ENCODE data around the gene CENPU. TPM values are rescaled to one million over a fixed set of nuclear protein-coding genes. Genes with fewer than 3 reads are reported as not detected.

CENPU gene
- polyA plus RNA-seq, 3 donors, result 0.72 to 1.5 (median 1.3) TPM

DNA sequence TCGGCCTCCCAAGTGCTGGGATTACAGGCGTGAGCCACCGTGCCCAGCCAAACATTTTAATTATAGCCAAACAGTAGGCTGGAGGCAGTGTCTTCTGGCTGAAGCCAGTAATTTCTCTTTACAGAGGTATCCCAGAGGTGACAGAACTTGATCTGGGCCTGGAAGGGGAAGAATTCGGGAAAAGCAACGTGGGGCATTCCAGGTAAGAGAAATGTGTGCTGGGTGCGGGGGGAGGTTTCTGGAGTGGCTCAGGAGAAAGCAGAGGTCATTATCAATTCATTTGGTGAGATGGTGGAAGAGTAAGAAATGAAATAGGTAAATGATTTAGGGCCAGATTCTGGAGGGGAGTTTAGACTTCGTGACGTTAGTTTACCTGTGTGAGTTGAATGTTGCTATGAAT is 82.0 kb downstream of the CENPU start:
- no peak overlapping the region for H3K27ac ChIP-seq (ENCODE audit: low read depth, low read length)
- 90 to 96% (median 91%) methylated on average over 7 to 8 of the region's 8 CpGs for WGBS, 3 donors

DNA sequence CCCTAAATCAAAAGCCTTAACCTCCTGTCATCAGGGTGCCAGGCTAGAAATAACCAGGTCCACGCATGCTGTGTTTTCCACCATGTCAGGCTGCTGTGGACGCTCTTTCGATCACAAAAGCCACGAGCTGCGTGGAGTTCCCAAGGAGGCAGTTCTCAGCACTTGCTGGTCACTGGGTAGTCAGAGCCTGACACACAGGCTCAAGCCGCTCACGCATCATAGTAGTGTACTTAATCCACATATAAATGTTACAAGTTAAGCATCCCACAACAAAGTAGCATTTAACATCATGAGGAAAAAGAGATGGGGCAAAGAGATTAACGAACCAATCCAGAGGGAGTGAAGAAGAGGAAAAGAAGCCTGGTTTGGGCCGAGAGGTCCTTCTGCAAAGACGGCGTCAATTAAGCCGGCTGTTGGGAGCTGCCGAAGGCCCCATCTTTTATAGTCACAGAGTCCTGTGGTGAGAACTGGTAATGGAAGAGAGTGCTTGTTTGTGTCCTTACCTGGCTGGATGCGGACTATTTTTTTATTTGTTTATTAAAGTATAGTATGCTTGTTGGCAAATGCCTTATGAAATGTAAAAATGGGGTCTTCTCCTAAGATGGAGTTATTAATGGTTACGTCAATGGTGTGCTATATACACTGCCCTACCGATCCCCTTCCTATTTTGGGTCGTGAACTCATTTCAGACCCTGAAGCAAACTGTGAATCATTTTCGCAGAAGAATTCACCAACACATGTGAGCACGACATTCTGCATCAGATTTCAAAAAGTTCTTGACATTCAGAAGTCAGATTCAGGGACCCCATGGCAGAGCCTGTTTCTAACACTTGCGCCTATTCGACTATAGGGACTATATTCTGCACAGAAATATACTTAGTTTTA is 83.7 kb downstream of the CENPU start:
- peak overlapping the region; percentile 62 for H3K27ac ChIP-seq (ENCODE audit: low read depth, low read length)
- whole genome bisulfite sequencing, 3 donors, result 30 to 34% (median 32%) methylated on average over 21 of the region's 21 CpGs

DNA sequence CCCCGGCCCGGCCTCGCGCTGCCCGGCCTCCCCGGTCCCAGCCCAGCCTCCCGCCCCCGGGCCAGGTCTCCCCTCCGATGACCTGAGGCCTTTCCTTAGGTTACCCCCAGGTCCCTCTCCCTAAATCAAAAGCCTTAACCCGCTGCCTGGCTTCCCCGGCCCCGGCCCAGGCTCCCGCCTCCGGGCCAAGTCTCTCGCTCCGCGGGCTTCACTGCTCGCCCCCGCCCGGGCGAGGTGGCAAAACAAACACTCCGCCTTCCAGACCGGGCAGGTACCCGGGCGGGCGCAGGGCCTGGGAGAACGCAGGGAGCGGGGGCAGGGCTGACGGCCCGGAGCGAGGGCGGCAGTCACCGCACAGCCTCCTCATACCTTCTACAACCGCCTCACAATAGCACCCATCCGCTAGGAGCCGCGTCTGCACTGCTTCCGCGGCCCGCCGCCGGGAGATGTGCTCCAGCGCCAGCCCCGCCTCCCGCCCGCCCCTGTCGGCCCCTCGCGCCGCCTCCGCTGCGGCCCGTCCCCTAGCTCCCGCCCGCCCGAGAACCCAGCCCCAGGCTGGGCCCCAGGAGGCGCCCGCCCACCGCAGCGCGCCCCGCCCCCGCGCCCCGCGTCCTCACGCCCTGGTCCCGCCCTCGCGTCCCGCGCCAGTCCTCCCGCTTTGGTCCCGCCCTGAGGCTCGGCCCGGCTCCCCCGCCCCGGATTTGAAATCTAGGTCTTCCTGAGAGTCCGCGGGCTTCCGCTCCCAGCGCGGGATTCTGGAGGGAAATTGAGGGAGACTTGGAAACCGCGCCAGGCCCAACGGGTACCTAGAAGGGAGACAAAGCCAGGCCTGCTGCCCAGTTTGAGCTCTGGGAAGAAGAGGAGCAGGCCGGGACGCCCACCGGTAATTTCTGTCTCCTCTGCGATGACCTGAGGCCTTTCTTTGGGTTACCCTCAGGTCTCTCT is 84.6 kb downstream of the CENPU start, which contains the start of the genes CASP3 and PRIMPOL:
Gene CASP3 (minus strand): TSS at position 422 of the 945 bp plus-strand sequence. CDS start 10,994 bp downstream, outside the sequence.
Gene PRIMPOL (plus strand): TSS at position 713 of the 945 bp plus-strand sequence. CDS start 7,403 bp downstream, outside the sequence.
- peak within 1 kb of the TSS; percentile 98 for H3K27ac ChIP-seq (ENCODE audit: low read depth, low read length)
- WGBS, 3 donors, result 1% methylated on average over 57 to 89 of the region's 90 CpGs

DNA sequence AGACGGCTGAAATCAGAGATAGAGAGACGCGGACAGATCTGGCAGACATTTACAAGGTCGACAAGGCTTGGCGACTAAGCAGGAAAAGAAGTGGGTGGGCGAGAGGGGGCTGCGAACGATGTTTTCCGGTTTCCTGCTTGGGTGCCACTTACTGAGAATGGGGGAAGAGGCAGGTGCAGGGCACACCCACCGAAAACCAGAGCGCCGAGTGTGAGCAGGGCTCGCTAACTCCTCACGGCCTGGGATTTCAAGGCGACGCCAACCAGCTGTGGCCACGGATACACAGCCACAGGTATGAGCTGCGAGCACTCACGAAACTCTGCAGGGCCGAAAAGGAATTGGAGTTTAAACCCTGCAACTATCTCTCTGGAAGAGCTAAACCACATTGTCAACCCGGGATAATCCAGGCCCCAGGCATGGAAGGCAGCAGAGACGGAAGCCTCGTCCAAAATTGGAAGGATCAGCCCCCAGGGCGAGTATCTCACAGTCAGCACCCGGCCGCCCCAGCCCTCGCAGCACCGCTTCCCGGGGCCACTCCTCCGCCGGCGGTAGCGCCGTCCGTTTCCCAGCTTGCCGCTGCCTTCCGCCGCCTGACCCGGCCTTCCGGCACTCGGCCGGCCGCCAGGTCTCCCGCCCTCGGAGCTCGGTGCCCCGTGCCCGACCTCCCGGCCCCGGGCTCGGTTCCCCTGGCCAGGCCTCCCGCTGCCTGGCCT is 85.4 kb downstream of the CENPU start:
- WGBS, 3 donors, result 0 to 1% (median 0%) methylated on average over 46 to 52 of the region's 52 CpGs
- peak overlapping the region; percentile 98 for H3K27ac ChIP-seq (ENCODE audit: low read depth, low read length)

DNA sequence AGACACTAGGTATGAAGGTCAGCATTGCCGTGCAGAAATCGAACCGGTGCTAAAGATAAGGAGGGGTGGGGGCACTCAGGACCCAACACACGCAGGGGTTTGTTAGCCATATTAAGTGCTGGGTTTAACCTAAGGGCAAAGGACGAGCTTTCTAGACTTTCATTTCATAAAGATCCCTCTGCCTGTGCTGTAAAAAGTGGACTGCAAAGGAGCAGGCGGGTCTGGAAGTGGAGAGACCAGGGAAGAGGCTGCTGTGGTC is 85.9 kb downstream of the CENPU start:
- 4 to 6% (median 6%) methylated on average over 6 of the region's 6 CpGs for WGBS, 3 donors

DNA sequence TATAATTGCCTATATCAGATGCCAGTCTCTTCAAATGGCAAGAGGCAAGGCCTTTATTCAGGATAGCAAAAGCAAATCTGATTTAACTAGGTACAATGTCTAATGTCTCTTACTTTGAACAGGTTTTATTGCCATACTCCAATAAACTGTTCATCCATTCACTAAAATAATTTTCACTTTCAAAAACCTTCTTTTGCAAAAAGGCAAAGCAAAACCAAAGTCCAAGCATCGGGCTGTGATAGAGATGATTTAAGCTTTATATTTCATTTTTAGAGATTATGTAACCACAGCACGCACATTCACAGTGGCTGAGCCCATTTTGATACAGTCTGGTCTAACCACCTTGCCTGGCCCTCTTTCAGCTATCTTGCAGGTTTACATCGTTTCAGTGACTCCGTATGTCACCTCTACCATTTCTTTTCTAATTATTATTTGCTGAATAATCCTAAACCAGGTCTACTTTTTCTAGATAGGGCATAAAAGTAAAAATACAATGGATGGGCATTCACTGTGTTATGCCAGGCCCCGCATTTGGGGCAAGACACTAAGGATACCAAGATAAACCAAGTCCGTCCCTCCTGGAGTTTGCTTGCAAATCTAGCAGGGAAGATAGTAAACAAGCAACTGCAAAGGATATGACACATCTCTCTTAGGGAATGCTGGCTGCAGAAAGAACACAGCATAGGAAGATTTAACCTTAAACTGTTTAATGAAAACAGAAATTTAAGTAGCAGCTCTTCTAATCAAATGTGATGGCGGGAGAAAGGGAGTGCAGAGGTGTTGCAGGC is 86.4 kb downstream of the CENPU start:
- no peak overlapping the region for H3K27ac ChIP-seq (ENCODE audit: low read depth, low read length)
- WGBS, 3 donors, result 44 to 75% (median 75%) methylated on average over 7 of the region's 7 CpGs

More for the DNA sequence above, 85.9 kb downstream of the CENPU start:
- H3K27ac ChIP-seq (ENCODE audit: low read depth, low read length), result no peak overlapping the region

DNA sequence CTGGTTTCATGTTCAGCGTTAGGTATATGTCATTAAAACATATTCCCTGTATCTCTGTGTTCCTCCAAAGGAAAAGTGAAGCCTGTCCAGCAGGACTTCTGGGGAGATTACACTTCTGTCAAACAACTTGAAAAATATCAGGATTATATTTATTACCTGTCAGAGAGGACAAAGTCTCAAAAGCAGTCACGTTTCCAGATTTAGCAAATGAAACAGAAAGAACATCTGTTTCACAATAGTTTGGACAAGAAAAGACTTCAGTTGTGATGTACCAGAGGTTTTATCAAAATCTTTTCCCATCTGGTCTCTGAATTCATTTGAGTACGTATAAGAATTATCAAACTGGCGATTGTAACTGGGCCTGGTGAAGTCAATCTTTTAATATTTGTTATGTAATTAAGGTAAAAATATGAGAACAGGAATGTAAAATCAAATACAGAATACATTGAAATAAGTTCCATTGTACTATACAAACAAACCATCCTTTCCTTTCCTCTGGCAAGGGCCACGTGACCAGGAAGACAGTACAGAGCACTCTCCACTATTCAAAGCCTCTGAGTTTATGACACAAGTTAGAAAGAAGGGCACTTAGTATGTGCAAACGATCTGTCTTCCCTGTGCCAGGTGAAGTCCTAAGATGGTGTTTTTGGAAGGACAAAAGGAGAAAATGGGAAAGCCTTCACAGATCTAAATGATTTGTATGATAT is 87.8 kb downstream of the CENPU start:
- H3K27ac ChIP-seq (ENCODE audit: low read depth, low read length), result no peak overlapping the region
- 42 to 73% (median 66%) methylated on average over 6 of the region's 6 CpGs for WGBS, 3 donors

DNA sequence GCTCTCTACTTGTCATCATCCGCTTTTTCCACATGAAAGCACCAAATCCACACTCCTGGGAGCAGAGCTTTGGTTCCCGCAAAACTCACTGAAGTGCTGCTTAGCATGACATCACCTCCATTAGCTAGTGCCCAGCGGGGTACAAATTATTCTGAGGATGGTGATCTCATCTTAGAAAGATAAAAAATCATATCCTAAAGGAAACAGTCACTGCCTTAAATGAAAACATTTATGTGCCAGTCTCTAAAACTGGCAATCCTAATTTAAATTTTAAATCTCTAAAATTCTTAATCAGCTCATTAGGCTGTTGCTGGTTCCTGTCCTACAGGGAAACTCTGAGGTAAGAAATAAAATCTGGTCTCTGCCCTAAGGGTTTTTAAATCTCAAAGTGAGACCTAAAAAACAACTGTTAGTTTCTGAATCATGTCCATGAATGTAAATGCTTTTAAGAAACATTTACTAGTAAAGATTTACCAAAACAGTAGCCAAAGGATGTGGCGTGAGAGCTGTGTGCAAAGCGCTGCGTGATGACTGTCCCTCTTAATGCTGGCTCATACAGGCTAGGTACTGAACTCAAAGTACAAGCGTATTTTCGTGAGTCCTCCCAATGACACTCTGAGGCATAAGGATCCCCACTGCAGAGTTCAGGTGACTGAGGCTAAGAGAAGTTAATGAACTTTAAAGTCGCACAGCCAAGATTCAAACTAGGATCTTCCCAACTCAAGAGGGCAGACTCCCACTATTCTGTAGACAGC is 89.2 kb downstream of the CENPU start:
- 83 to 94% (median 92%) methylated on average over 8 to 9 of the region's 9 CpGs for WGBS, 3 donors
- H3K27ac ChIP-seq (ENCODE audit: low read depth, low read length), result no peak overlapping the region

Other genes starting within 250 kb of the CENPU start
- gene CASP3, start 84.6 kb downstream of the CENPU start, polyA plus RNA-seq, result 10 to 100 TPM in 1 of 3 donors, 1 to 10 TPM in 2; 6.8 to 22.9 (median 9.8) TPM
- gene PRIMPOL, start 84.4 kb downstream of the CENPU start, polyA plus RNA-seq, result 10 to 100 TPM in 1 of 3 donors, 1 to 10 TPM in 2; 5.2 to 17.0 (median 6.4) TPM
- gene ACSL1, start 91.9 kb upstream of the CENPU start, polyA plus RNA-seq, result 1,000 to 10,000 TPM in 1 of 3 donors, 100 to 1,000 TPM in 2; 229 to 1,419 (median 453) TPM

All from adipose tissue (tissue), 3 donors.